Pancreas (tissue), 10 donors: ENCODE measurements around the gene SORT1. TPM values are rescaled to one million over a fixed set of nuclear protein-coding genes. Genes with fewer than 3 reads are reported as not detected.

ENCODE experiments used
- ATAC-seq, 4 donors: fragments of 200-7000 bp; cut with Tn5 transposase; one replicate each; pipeline versions ENCODE4 v1.8.0 to v1.9.1; 2020; ENCODE audit warnings: mild to moderate bottlenecking in 4 of 4, moderate library complexity in 4 of 4
- DNase-seq, 6 donors: peaks; one replicate each; pipeline ENCODE4 v3.0.0-alpha.2; 2020
- FAIRE-seq: peaks from 2 replicates; lab custom pipeline; 2012; peaks lifted over from hg19 to GRCh38; lab: Jason Lieb, UNC
- H3K27ac ChIP-seq, 4 donors: fragments of 200-600 bp; sonication (generic); 1 replicate in 3 of 4; 2 replicates in 1 of 4; pipeline versions ENCODE4 v1.5.0 to v1.8.0; 2020
- H3K27me3 ChIP-seq, 4 donors: fragments of 200-600 bp; one replicate each; pipeline ENCODE4 v1.8.0; 2021
- H3K36me3 ChIP-seq, 3 donors: fragments of 200-600 bp; sonication (generic) in 1 of 3; one replicate each; pipeline versions ENCODE4 v1.5.0 to v1.8.0; 2020 to 2021
- H3K4me1 ChIP-seq, 3 donors: fragments of 200-600 bp; one replicate each; pipeline ENCODE4 v1.8.0; 2021
- H3K4me3 ChIP-seq, 4 donors: fragments of 200-600 bp; sonication (generic) in 2 of 4; one replicate each; pipeline versions ENCODE4 v1.5.0 to v1.8.0; 2020 to 2021
- H3K9me3 ChIP-seq, 4 donors: fragments of 200-600 bp; one replicate each; pipeline ENCODE4 v1.8.0; 2021
- CTCF ChIP-seq, 4 donors: fragments of 200-600 bp; sonication (generic) in 3 of 4; IDR thresholded peaks; one replicate each; pipeline versions ENCODE4 v1.5.0 to v1.8.0; 2021; ENCODE audit warnings: antibody characterized with exemption in 4 of 4
- WGBS, 2 donors: extraction: QIAGEN DNeasy Blood & Tissue Kit; methylation state at CpG; one replicate each; pipeline ENCODE4 v1.1.7; 2013; 5-methylcytosine and 5-hydroxymethylcytosine counted together
- intact Hi-C, 3 donors: fragments of 100-400 bp; cut with DNase I; formaldehyde crosslinking; loops; one replicate each; pipeline versions ENCODE4 v1.11.1 to v1.14.2; 2022
- polyA plus RNA-seq, 2 donors: library from polyadenylated mRNA; stranded (reverse); fragments of 200-250 nt; gene quantifications; one replicate each; pipeline ENCODE4 v1.2.3, GENCODE V29; 2013
- total RNA-seq, 6 donors: library from RNA; stranded (reverse); fragmentation: NEBNext Ultra II Directional in 4 of 6; extraction: Animal tissue kit (Norgen Biotek cat#: 25700) in 4 of 6; gene quantifications; one replicate each; pipeline versions ENCODE4 v1.2.1 to v1.2.4, GENCODE V29; 2021 to 2023
- donor health status: healthy with polysubstance abuse.
- donor health status: DM: no; HTN: no; CAD: no; lungs with moderate emphysema.
- donor health status: DM: no; HTN: no; CAD: no.
- donor health status: control.
- donor health status: control.
- donor health status: Bipolar disorder and iron deficiency.
- donor health status: DM: yes; HTN: yes; CAD: no.
- donor health status: DM: no; HTN: no; CAD: no.
- donor health status: DM: no; HTN: no; CAD: no.
- donor health status: DM: yes; HTN: yes; CAD: no.

SORT1 gene
- total and polyA plus RNA-seq, 8 donors, result 10.4 to 60.7 (median 25.1) TPM

GRCh38 chr1:109426281-109427170 is 28.8 kb upstream of the SORT1 start, which contains the start of gene PSMA5:
Gene PSMA5 (minus strand): TSS chr1:109426448. CDS start chr1:109426330, 118 bp downstream.
- intact Hi-C loops, result no loop called here
- H3K27me3 ChIP-seq, result no peaks in the 10 kb centered on the region
- H3K27ac ChIP-seq, result peak within 1 kb of the TSS; percentile 51 to 81 (median 62)
- H3K9me3 ChIP-seq, result no peaks in the 10 kb centered on the region
- peak within 1 kb of the TSS; percentile 43 to 91 (median 70) for H3K4me3 ChIP-seq
- DNase-seq, result peak; percentile 89 to 98 (median 96)
- 0% methylated on average over 50 of the region's 50 CpGs for WGBS, 2 donors
- H3K4me1 ChIP-seq, result peaks cover 7 to 16% (median 12%) of the 10 kb centered on the region in 3 donors
- no peak for TF ChIP-seq CTCF (IDR thresholded peaks at IDR 0.05)
- peak; percentile 97 to 100 (median 98) for ATAC-seq
- no peaks in the 10 kb centered on the region for H3K36me3 ChIP-seq
- FAIRE-seq, result peak; percentile 90

- Histone ChIP-seq H3K27ac (peak overlapping the region; percentile 51 to 81 (median 62)), H3K4me1 (peaks cover 7 to 16% (median 12%) of the 10 kb centered on the region in 3 donors), H3K9me3 (no peaks in the 10 kb centered on the region), H3K27me3 (no peaks in the 10 kb centered on the region), H3K36me3 (peaks cover 0 to 6% (median under 1%) of the 10 kb centered on the region in 3 donors), H3K4me3 (peak overlapping the region; percentile 43 to 91 (median 70))
- FAIRE-seq (no peak), ATAC-seq (peak; percentile 35 to 59 (median 42)), DNase-seq (peak in 1 of 6 donors; percentile 61)
- intact Hi-C loops, result no loop called here
- 1% methylated on average over 32 of the region's 32 CpGs for WGBS, 2 donors
- no peak for TF ChIP-seq CTCF (IDR thresholded peaks at IDR 0.05)
Observed at GRCh38 chr1:109425391-109426280, 27.9 kb upstream of the SORT1 start.

- intact Hi-C loops, result no loop called here
- Histone ChIP-seq H3K27ac (no peak overlapping the region), H3K27me3 (no peaks in the 10 kb centered on the region), H3K9me3 (no peaks in the 10 kb centered on the region), H3K4me1 (peaks cover 7 to 16% (median 12%) of the 10 kb centered on the region in 3 donors), H3K36me3 (peaks cover 0 to 8% (median 6%) of the 10 kb centered on the region in 3 donors), H3K4me3 (no peak overlapping the region)
- 59 to 62% methylated on average over 2 of the region's 2 CpGs for WGBS, 2 donors
- ATAC-seq (no peak), FAIRE-seq (no peak), DNase-seq (no peak)
- no peak for TF ChIP-seq CTCF (IDR thresholded peaks at IDR 0.05)
Observed at GRCh38 chr1:109423498-109423897, 25.8 kb upstream of the SORT1 start.

GRCh38 chr1:109412551-109412950 is 14.8 kb upstream of the SORT1 start:
- Histone ChIP-seq H3K4me1 (no peaks in the 10 kb centered on the region), H3K36me3 (peaks cover 0 to 50% (median 31%) of the 10 kb centered on the region in 3 donors), H3K27ac (no peak overlapping the region), H3K4me3 (no peak overlapping the region), H3K27me3 (no peaks in the 10 kb centered on the region), H3K9me3 (no peaks in the 10 kb centered on the region)
- FAIRE-seq (no peak), DNase-seq (no peak), ATAC-seq (no peak)
- WGBS, 2 donors, result 71 to 81% methylated on average over 2 of the region's 2 CpGs
- TF ChIP-seq CTCF (IDR thresholded peaks at IDR 0.05), result no peak
- intact Hi-C loops, result no loop called here
